ENCODE data around the gene COX7B2. TPM values are rescaled to one million over a fixed set of nuclear protein-coding genes. Genes with fewer than 3 reads are reported as not detected.

COX7B2 gene
- total RNA-seq, 2 experiments from 2014 or later: not detected

- ChIA-PET POLR2A (no interaction called here), CTCF (no interaction called here)
Measured at GRCh38 chr4:46765465-46765864, 143.6 kb downstream of the COX7B2 start.

DNA sequence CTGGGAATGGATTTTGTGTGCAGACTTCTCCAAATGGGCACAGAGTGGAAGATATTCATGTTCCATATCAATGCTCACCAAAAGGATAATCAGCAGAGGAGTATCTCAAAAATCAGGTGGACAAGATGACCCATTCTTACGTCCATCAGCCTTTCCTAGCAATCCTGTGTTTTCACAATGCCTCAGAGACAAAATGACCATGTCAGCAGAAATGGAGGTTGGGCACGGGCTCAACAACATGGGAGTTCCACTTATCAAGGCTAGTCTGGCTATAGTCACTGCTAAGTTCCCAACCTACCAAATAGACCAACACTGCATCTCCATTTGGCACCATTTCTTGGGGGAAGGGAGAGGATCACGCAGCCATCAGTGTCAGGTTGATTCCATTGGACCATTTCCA, 179.0 kb downstream of the COX7B2 start:
- POLR2A ChIA-PET: no interaction called here
- CTCF ChIA-PET: no interaction called here

DNA sequence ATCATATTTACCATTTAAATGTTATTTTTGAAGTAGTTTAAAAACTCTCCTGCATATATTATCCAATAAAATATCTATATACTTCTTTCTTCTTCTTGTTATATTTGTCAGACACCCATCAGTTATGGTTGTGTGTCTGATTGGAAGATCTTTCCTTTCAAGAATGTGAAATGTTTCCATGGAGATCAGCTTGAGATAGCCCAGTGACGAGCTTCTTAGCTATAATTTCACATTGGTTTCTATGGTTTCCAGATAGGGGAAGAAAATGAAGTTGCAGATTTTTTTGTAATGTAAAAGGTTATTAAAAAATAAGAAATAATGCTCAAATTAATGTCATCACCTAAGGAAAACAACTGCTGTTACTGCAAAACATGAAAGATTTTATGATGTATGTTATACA, 189.0 kb downstream of the COX7B2 start:
- CTCF ChIA-PET: no interaction called here
- POLR2A ChIA-PET: no interaction called here

DNA sequence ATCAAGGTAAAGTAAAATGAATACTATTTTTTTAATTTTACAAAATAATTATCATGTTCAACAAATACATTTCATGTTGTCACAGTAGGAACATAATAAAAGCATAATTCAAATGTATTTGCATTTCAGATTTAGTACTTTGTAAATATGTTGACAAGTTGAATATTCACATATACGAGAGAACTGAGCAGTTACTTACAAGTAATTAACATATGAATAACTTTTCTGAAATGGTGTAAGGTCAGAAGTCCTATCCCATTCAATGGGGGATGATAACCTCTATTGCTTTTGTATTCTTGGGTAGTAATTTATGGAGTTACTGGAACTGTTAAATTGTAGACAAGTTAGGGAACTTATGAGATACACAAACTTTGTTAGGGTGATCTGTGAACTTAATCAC, 191.1 kb downstream of the COX7B2 start:
- ChIA-PET POLR2A (no interaction called here), CTCF (no interaction called here)

DNA sequence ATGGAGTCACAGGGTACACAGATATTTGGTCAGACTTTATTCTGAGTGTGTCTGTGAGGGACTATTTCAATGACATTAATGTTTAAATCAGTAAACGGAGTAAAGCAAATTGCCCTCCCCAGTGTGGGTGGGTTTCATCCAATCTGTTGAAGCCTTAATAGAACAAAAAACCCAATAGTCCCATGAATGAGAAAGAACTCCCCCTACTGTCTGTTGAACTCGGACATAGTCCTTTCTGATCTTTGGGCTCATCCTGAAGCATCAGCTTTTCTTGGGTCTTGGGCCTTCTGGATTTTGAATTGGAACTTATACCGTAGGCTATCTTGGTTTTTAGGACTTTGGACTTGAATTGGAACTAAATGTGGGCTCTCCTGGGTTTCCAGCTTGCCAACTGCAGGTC, 193.6 kb downstream of the COX7B2 start:
- CTCF ChIA-PET: no interaction called here
- POLR2A ChIA-PET: no interaction called here

DNA sequence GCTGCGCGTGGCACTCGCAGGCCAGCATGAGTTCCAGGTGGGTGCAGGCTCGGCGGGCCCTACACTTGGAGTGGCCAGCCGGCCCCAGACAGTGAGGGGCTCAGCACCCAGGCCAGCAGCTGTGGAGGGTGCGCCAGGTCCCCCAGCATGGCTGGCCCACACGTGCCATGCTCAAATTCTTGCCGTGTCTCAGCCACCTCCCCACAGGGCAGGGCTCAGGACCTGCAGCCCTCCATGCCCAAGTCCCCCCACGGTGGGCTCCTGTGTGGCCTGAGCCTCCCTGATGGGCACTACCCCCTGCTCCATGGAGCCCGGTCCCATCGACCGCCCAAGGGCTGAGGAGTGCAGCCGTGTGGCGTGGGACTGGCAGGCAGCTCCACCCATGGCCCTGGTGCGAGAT, 210.2 kb downstream of the COX7B2 start:
- POLR2A ChIA-PET: no interaction called here
- CTCF ChIA-PET: no interaction called here

Other genes with a start within 250 kb of the COX7B2 start
- gene GABRA4, start 84.3 kb upstream of the COX7B2 start, total RNA-seq: not detected
- gene GABRB1, start 122.3 kb upstream of the COX7B2 start, total RNA-seq: not detected

Measured in activated CD8-positive, alpha-beta memory T cell treated with anti-CD3 and anti-CD28 coated beads for 36 hours (primary cell).